Spleen (tissue), 7 donors: ENCODE results near the gene IFNLR1.
A peak's percentile ranks its signal among the peaks of the same experiment; 100 is the strongest.

ENCODE experiments used
- CTCF ChIP-seq, 11 experiments: fragments of 200-600 bp in 7 of 11; fragments of 450-650 bp in 4 of 11; sonication (generic) in 4 of 11; IDR thresholded peaks in 8 of 11; conservative IDR thresholded peaks in 3 of 11; 1 replicate in 7 of 11; 2 replicates in 4 of 11; pipeline versions ENCODE4 v1.4.0 to v1.8.0; 2016 to 2021; ENCODE audit warnings: antibody characterized with exemption in 11 of 11, inconsistent platforms in 4 of 11, mild to moderate bottlenecking in 1 of 11
- POLR2A ChIP-seq, 3 donors: fragments of 450-650 bp; IDR thresholded peaks; one replicate each; pipeline ENCODE4 v1.5.1; 2017; ENCODE audit warnings: antibody characterized with exemption in 3 of 3, mild to moderate bottlenecking in 1 of 3
- POLR2AphosphoS5 ChIP-seq, 3 donors: sonication (generic); formaldehyde crosslinking; IDR thresholded peaks; one replicate each; pipeline ENCODE4 v1.5.1; 2017; ENCODE audit warnings: antibody characterized with exemption in 3 of 3
- donor health status: DM: no; HTN: no; CAD: no; lungs with moderate emphysema.
- donor health status: DM: no; HTN: no; CAD: no.
- donor health status: DM: no; HTN: no; CAD: no.

- TF ChIP-seq POLR2A (IDR thresholded peaks at IDR 0.05), result no peak
- no peak for TF ChIP-seq POLR2AphosphoS5 (IDR thresholded peaks at IDR 0.05)
- peak; percentile 53 to 87 (median 73) for TF ChIP-seq CTCF (IDR thresholded peaks at IDR 0.05 in 8 of 11, conservative IDR thresholded peaks at IDR 0.05 in 3 of 11)
These were observed 14.9 kb upstream of the IFNLR1 start for GRCh38 chr1:24201941-24202440.
